SU-DHL-6 (cell line): ENCODE measurements around the gene MRPS11.

Source experiments
- H2AFZ ChIP-seq: fragments of 200-600 bp; sonication (generic); 2 replicates; pipeline ENCODE4 v1.6.1; 2014; ENCODE audit warnings: low read depth, mild to moderate bottlenecking, moderate library complexity, mixed read lengths, antibody characterized with exemption, low read length; ENCODE audit not compliant: severe bottlenecking
- H3F3A ChIP-seq: fragments of 200-600 bp; shearing (Covaris generic); 2 replicates; pipeline ENCODE4 v1.6.0; 2016; ENCODE audit warnings: antibody characterized with exemption, mild to moderate bottlenecking; ENCODE audit not compliant: insufficient read depth
- H3K27ac ChIP-seq: fragments of 200-600 bp; sonication (generic); 2 replicates; pipeline ENCODE4 v1.5.1; 2016; ENCODE audit warnings: low read depth, mild to moderate bottlenecking, low read length, moderate library complexity, mixed read lengths
- H3K27me3 ChIP-seq: fragments of 200-600 bp; sonication (generic), shearing (Covaris generic); 2 replicates; pipeline ENCODE4 v1.6.0; 2014; ENCODE audit warnings: mild to moderate bottlenecking, low read length
- H3K36me3 ChIP-seq: fragments of 200-600 bp; sonication (generic); 2 replicates; pipeline ENCODE4 v1.6.1; 2014; ENCODE audit warnings: mild to moderate bottlenecking, low read length, mixed read lengths
- H3K4me2 ChIP-seq: fragments of 300-600, 200-600 bp; shearing (Covaris generic), sonication (generic); 2 replicates; pipeline ENCODE4 v1.6.0; 2014; ENCODE audit warnings: low read length, low read depth, mild to moderate bottlenecking; ENCODE audit not compliant: poor library complexity, severe bottlenecking
- H3K4me3 ChIP-seq: fragments of 200-600 bp; sonication (generic); 2 replicates; pipeline ENCODE4 v1.5.1; 2014; ENCODE audit warnings: antibody characterized with exemption, low read length, mild to moderate bottlenecking, mixed read lengths; ENCODE audit not compliant: insufficient read depth, poor library complexity, severe bottlenecking
- H3K79me2 ChIP-seq: fragments of 200-600 bp; sonication (generic); 2 replicates; pipeline ENCODE4 v1.6.1; 2014; ENCODE audit warnings: mild to moderate bottlenecking, low read length, moderate library complexity; ENCODE audit not compliant: insufficient read depth
- H3K9ac ChIP-seq: fragments of 200-600 bp; sonication (generic); 2 replicates; pipeline ENCODE4 v1.7.0; 2014; ENCODE audit warnings: mild to moderate bottlenecking, low read length
- H3K9me2 ChIP-seq: fragments of 200-600 bp; sonication (generic); replicated peaks from 2 replicates; pipeline ENCODE4 v1.6.1; 2014; ENCODE audit warnings: low read length; ENCODE audit not compliant: insufficient read depth
- H3K9me3 ChIP-seq: fragments of 200-600 bp; sonication (generic); 2 replicates; pipeline ENCODE4 v1.6.1; 2014; ENCODE audit warnings: low read length, mixed read lengths; ENCODE audit not compliant: insufficient read depth
- H4K20me1 ChIP-seq: fragments of 200-600 bp; sonication (generic); 2 replicates; pipeline ENCODE4 v1.6.1; 2014; ENCODE audit warnings: low read depth, mild to moderate bottlenecking, antibody characterized with exemption, low read length, moderate library complexity, mixed read lengths
- EZH2phosphoT487 ChIP-seq: fragments of 200-600 bp; sonication (generic), shearing (Covaris generic); conservative IDR thresholded peaks from 2 replicates; pipeline ENCODE4 v1.6.1; 2018; ENCODE audit warnings: mild to moderate bottlenecking, antibody characterized with exemption, low read length, moderate library complexity, mixed read lengths
- TF ChIP-seq, protein P1 (sequence below): fragments of 200-600 bp; sonication (generic); IDR thresholded peaks from one replicate; pipeline ENCODE4 v1.5.1; 2017; ENCODE audit warnings: antibody characterized with exemption, mild to moderate bottlenecking, low read length, moderate library complexity; ENCODE audit not compliant: insufficient read depth, poor library complexity, severe bottlenecking

The MRPS11 gene

DNA sequence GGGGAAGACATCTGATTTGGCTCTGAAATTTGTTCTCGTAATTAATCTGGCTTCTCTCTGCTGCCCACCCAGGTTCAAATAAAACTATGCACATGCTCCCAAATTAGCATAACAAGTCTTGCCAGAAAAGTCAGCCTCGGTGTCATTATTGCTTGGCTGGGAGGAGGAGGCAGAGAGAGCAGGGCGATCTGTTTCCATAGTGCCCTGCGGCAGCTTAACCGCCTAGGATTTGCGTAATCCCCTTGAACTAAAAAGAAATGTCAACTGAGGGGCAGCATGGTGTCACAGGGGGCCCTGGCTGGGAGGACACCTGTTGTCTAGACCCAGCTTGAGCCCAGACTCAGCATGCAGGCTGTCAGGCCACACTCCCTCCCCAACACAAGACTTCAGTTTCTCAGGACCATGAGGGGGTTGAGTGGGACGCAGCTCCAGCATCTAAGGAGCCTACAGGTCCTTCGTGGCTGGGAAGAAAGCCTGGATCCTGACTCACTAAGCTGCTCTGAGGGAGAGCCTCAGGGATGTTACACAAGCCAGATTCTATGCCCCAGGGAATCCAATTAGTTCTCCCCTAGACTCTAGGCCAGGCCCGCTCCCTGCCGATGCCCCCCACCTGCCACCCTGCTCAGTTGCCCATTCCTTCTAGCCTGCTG lies 17.3 kb downstream of the MRPS11 start:
- no peaks in the 10 kb centered on the region for H3F3A ChIP-seq
- no peaks in the 10 kb centered on the region for H3K36me3 ChIP-seq
- no peaks in the 10 kb centered on the region for H3K79me2 ChIP-seq
- no peak overlapping the region for H3K27ac ChIP-seq
- H3K27me3 ChIP-seq, result no peaks in the 10 kb centered on the region
- no peak overlapping the region for H3K4me3 ChIP-seq
- H3K4me2 ChIP-seq, result no peak overlapping the region
- no peak overlapping the region for H3K9ac ChIP-seq
- no peaks in the 10 kb centered on the region for H3K9me3 ChIP-seq
- no peaks in the 10 kb centered on the region for H3K9me2 ChIP-seq
- no peak overlapping the region for H2AFZ ChIP-seq
- no peaks in the 10 kb centered on the region for H4K20me1 ChIP-seq
- TF ChIP-seq, protein P1, sequence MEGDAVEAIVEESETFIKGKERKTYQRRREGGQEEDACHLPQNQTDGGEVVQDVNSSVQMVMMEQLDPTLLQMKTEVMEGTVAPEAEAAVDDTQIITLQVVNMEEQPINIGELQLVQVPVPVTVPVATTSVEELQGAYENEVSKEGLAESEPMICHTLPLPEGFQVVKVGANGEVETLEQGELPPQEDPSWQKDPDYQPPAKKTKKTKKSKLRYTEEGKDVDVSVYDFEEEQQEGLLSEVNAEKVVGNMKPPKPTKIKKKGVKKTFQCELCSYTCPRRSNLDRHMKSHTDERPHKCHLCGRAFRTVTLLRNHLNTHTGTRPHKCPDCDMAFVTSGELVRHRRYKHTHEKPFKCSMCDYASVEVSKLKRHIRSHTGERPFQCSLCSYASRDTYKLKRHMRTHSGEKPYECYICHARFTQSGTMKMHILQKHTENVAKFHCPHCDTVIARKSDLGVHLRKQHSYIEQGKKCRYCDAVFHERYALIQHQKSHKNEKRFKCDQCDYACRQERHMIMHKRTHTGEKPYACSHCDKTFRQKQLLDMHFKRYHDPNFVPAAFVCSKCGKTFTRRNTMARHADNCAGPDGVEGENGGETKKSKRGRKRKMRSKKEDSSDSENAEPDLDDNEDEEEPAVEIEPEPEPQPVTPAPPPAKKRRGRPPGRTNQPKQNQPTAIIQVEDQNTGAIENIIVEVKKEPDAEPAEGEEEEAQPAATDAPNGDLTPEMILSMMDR, result no peak
- no peak for TF ChIP-seq EZH2phosphoT487

- no peaks in the 10 kb centered on the region for H3K36me3 ChIP-seq
- no peaks in the 10 kb centered on the region for H3K9me3 ChIP-seq
- TF ChIP-seq, protein P1, result no peak
- TF ChIP-seq EZH2phosphoT487, result no peak
- H3K4me2 ChIP-seq, result no peak overlapping the region
- H3K27ac ChIP-seq, result no peak overlapping the region
- H2AFZ ChIP-seq, result no peak overlapping the region
- H3K27me3 ChIP-seq, result no peaks in the 10 kb centered on the region
- no peaks in the 10 kb centered on the region for H3F3A ChIP-seq
- no peak overlapping the region for H3K4me3 ChIP-seq
- no peaks in the 10 kb centered on the region for H3K79me2 ChIP-seq
- H3K9me2 ChIP-seq, result no peaks in the 10 kb centered on the region
- no peak overlapping the region for H3K9ac ChIP-seq
- H4K20me1 ChIP-seq, result no peaks in the 10 kb centered on the region
These were observed 19.8 kb downstream of the MRPS11 start for GRCh38 chr15:88487178-88487795.

DNA sequence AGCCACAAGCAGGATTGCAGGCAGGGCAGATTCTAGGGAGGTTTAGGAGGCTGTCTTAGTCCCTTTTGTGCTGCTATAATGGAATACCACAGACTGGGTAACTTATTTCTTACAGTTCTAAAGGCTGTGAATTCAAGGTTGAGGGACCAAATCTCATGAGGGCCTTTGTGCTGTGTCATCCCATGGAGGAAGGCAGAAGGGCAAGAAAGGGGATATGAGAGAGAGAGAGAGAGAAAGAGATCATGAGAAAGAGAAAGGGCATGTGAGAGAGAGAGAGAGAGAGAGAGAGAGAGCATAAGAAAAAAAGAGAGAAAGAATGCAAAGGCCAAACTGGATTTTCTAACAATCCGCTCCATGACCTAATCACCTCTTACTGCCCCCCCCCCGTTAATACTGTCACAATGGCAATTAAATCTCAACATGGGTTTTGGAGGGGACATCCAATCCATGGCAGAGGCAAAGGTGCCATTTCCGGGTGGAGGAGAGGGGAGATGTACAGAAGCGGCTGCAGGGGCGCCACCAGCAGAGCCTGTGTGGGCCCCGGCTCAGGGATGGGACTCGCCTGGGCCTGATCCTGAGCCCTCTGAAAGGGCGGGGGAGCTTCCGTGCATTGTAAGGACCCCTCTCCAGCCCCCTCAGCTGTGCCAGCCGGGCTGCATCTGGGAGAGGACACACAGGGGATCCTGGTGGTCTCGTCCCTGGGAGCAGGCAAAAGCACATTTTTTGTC lies 20.5 kb downstream of the MRPS11 start:
- H3K9me2 ChIP-seq, result no peaks in the 10 kb centered on the region
- no peak overlapping the region for H3K4me2 ChIP-seq
- no peak overlapping the region for H3K27ac ChIP-seq
- H3F3A ChIP-seq, result no peaks in the 10 kb centered on the region
- no peaks in the 10 kb centered on the region for H3K36me3 ChIP-seq
- H3K9ac ChIP-seq, result no peak overlapping the region
- H3K27me3 ChIP-seq, result no peaks in the 10 kb centered on the region
- no peaks in the 10 kb centered on the region for H3K9me3 ChIP-seq
- H2AFZ ChIP-seq, result no peak overlapping the region
- H3K4me3 ChIP-seq, result no peak overlapping the region
- H4K20me1 ChIP-seq, result no peaks in the 10 kb centered on the region
- no peak for TF ChIP-seq EZH2phosphoT487
- TF ChIP-seq, protein P1, result no peak
- no peaks in the 10 kb centered on the region for H3K79me2 ChIP-seq
